Neural cell (in vitro differentiated cells): ENCODE results near the gene LMF2. TPM values are rescaled to one million over a fixed set of nuclear protein-coding genes. Genes with fewer than 3 reads are reported as not detected.

Experiments used
- H2AFZ ChIP-seq: fragments of 200-600, 300-800 bp; sonication (generic), shearing (Covaris generic); 2 replicates; pipeline ENCODE4 v1.6.0; 2014; ENCODE audit warnings: low read depth, mild to moderate bottlenecking, antibody characterized with exemption, low read length, moderate library complexity
- H3F3A ChIP-seq: fragments of 200-600 bp; shearing (Covaris generic); 2 replicates; pipeline ENCODE4 v1.6.1; 2016; ENCODE audit warnings: mild to moderate bottlenecking, moderate library complexity, mixed read lengths, antibody characterized with exemption, low read length; ENCODE audit not compliant: insufficient read depth, poor library complexity, severe bottlenecking
- H3K27ac ChIP-seq: fragments of 200-600, 300-800 bp; sonication (generic), shearing (Covaris generic); 2 replicates; pipeline ENCODE4 v1.5.1; 2014; ENCODE audit warnings: mild to moderate bottlenecking, low read length, moderate library complexity
- H3K27me3 ChIP-seq: fragments of 300-800, 200-600 bp; sonication (generic), shearing (Covaris generic); 2 replicates; pipeline ENCODE4 v1.6.0; 2014; ENCODE audit warnings: mild to moderate bottlenecking, low read depth, low read length, moderate library complexity; ENCODE audit not compliant: insufficient read depth
- H3K36me3 ChIP-seq: fragments of 300-800, 200-600 bp; sonication (generic), shearing (Covaris generic); 2 replicates; pipeline ENCODE4 v1.5.1; 2014; ENCODE audit warnings: mild to moderate bottlenecking, antibody characterized with exemption, low read length, moderate library complexity; ENCODE audit not compliant: insufficient read depth
- H3K4me2 ChIP-seq: fragments of 300-800, 200-600 bp; sonication (generic), shearing (Covaris generic); 2 replicates; pipeline ENCODE4 v1.6.0; 2014; ENCODE audit warnings: mild to moderate bottlenecking, low read length
- H3K4me3 ChIP-seq: fragments of 300-800, 200-600 bp; sonication (generic), shearing (Covaris generic); 2 replicates; pipeline ENCODE4 v1.5.1; 2014; ENCODE audit warnings: mild to moderate bottlenecking, low read length, moderate library complexity
- H3K79me2 ChIP-seq: fragments of 200-600 bp; shearing (Covaris generic); replicated peaks from 2 replicates; pipeline ENCODE4 v1.6.0; 2014; ENCODE audit warnings: mild to moderate bottlenecking, low read length, moderate library complexity; ENCODE audit not compliant: insufficient read depth
- H3K9ac ChIP-seq: fragments of 300-800, 200-600 bp; sonication (generic), shearing (Covaris generic); 2 replicates; pipeline ENCODE4 v1.6.1; 2016; ENCODE audit warnings: mild to moderate bottlenecking, low read length, mixed read lengths
- H3K9me2 ChIP-seq: fragments of 200-600 bp; shearing (Covaris generic); 2 replicates; pipeline ENCODE4 v1.6.1; 2016; ENCODE audit warnings: mild to moderate bottlenecking, low read length, mixed read lengths; ENCODE audit not compliant: insufficient read depth
- H3K9me3 ChIP-seq: fragments of 200-600, 300-800 bp; sonication (generic), shearing (Covaris generic); 2 replicates; pipeline ENCODE4 v1.6.1; 2016; ENCODE audit warnings: mild to moderate bottlenecking, mixed run types, low read length, moderate library complexity, mixed read lengths
- H4K20me1 ChIP-seq: fragments of 200-600 bp; shearing (Covaris generic); 2 replicates; pipeline ENCODE4 v1.6.1; 2016; ENCODE audit warnings: mild to moderate bottlenecking, mixed run types; ENCODE audit not compliant: insufficient read depth
- CTCF ChIP-seq: fragments of 450-650 bp; IDR thresholded peaks from 2 replicates; pipeline ENCODE4 v1.5.1; 2014; ENCODE audit warnings: antibody characterized with exemption, mild to moderate bottlenecking, moderate library complexity; ENCODE audit not compliant: poor library complexity, severe bottlenecking
- EP300 ChIP-seq: fragments of 450-650 bp; conservative IDR thresholded peaks from 2 replicates; pipeline ENCODE4 v1.6.1; 2014; ENCODE audit warnings: antibody characterized with exemption, mild to moderate bottlenecking, moderate library complexity; ENCODE audit not compliant: poor library complexity, severe bottlenecking
- EZH2 ChIP-seq: fragments of 200-600, 300-800 bp; shearing (Covaris generic), sonication (generic); IDR thresholded peaks from 2 replicates; pipeline ENCODE4 v1.6.1; 2014; ENCODE audit warnings: antibody characterized with exemption, low read length, borderline replicate concordance, mild to moderate bottlenecking; ENCODE audit not compliant: insufficient read depth, poor library complexity, severe bottlenecking
- MXI1 ChIP-seq: fragments of 450-650 bp; conservative IDR thresholded peaks from 2 replicates; pipeline ENCODE4 v1.6.1; 2014; ENCODE audit warnings: antibody characterized with exemption, mild to moderate bottlenecking; ENCODE audit not compliant: poor library complexity, severe bottlenecking
- POLR2AphosphoS5 ChIP-seq: IDR thresholded peaks from 2 replicates; pipeline ENCODE4 v1.6.1; 2012
- RAD21 ChIP-seq: fragments of 450-650 bp; conservative IDR thresholded peaks from 2 replicates; pipeline ENCODE4 v1.6.1; 2014; ENCODE audit warnings: antibody characterized with exemption, mild to moderate bottlenecking, moderate library complexity
- SMC3 ChIP-seq: fragments of 450-650 bp; conservative IDR thresholded peaks from 2 replicates; pipeline ENCODE4 v1.6.1; 2014; ENCODE audit warnings: antibody characterized with exemption, mild to moderate bottlenecking, moderate library complexity; ENCODE audit not compliant: poor library complexity
- TAF1 ChIP-seq: IDR thresholded peaks from 2 replicates; pipeline ENCODE4 v1.6.1; 2012; ENCODE audit warnings: low read depth
- polyA plus RNA-seq: library from polyadenylated mRNA; depleted of rRNA; stranded (reverse); fragments of >200 nt; gene quantifications from 2 replicates; pipeline ENCODE4 v1.2.3, GENCODE V29; 2014
- TF ChIP-seq, protein P1 (sequence below): IDR thresholded peaks from 2 replicates; pipeline ENCODE4 v1.6.1; 2012; ENCODE audit warnings: borderline replicate concordance

Gene LMF2
- polyA plus RNA-seq, 1 donor from 2014 or later = 76.5 TPM

DNA sequence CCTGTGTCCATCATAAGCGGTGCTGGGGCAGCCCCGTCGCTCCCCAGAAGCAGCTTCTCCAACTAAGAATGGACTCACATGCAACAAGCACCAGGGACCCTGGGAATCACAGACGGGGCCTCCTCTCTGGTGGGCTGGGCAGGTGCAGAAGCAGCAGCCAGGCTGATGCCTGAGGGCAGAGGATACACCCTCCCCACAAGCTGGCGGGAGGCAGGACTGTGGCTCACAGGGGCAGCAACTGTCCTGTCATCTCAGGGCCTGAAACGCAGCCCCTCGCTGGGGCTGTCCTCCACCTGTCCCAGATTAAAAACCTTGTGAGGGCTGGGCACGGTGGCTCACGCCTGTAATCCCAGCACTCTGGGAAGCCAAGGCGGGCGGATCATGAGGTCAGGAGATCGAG lies 29.6 kb downstream of the LMF2 start:
- Histone ChIP-seq H2AFZ (no peak overlapping the region), H3K9me2 (no peaks in the 10 kb centered on the region), H3K4me2 (no peak overlapping the region), H3K9me3 (no peaks in the 10 kb centered on the region), H3F3A (no peaks in the 10 kb centered on the region), H3K36me3 (no peaks in the 10 kb centered on the region), H3K27me3 (peaks cover 32% of the 10 kb centered on the region), H3K9ac (no peak overlapping the region), H3K4me3 (no peak overlapping the region), H4K20me1 (peaks cover 8% of the 10 kb centered on the region), H3K79me2 (peaks cover 13% of the 10 kb centered on the region), H3K27ac (no peak overlapping the region)
- TF ChIP-seq SMC3 (no peak), CTCF (no peak), EP300 (no peak)

GRCh38 chr22:50476868-50477267 lies 30.6 kb downstream of the LMF2 start:
- Histone ChIP-seq H3K27ac (no peak overlapping the region), H3K4me3 (no peak overlapping the region), H3K79me2 (peaks cover 24% of the 10 kb centered on the region), H3F3A (no peaks in the 10 kb centered on the region), H4K20me1 (peaks cover 15% of the 10 kb centered on the region), H2AFZ (no peak overlapping the region), H3K27me3 (peaks cover 21% of the 10 kb centered on the region), H3K9ac (no peak overlapping the region), H3K36me3 (no peaks in the 10 kb centered on the region), H3K4me2 (no peak overlapping the region), H3K9me3 (no peaks in the 10 kb centered on the region), H3K9me2 (no peaks in the 10 kb centered on the region)
- no peak for TF ChIP-seq TAF1

DNA sequence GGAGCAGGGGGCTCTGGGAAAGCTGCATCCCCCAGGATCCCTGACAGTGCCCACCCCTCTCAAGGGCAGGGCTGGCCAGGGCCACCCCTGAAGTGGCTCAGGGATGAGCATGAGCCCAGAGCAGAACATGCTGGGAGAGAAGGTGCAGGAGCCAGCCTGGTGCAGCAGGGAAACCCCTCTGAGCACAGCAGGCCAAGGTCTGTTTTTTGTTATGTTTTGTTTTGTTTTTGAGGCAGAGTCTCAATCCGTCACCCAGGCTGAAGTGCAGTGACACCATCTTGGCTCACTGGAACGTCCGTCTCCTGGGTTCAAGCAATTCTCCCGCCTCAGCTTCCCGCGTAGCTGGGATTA lies 31.9 kb downstream of the LMF2 start:
- Histone ChIP-seq H3K36me3 (no peaks in the 10 kb centered on the region), H4K20me1 (peaks cover 28% of the 10 kb centered on the region), H3K79me2 (peaks cover 31% of the 10 kb centered on the region), H3K27me3 (peaks cover 11% of the 10 kb centered on the region), H3K9me2 (no peaks in the 10 kb centered on the region), H3K9me3 (no peaks in the 10 kb centered on the region), H3K4me3 (peak overlapping the region; percentile 81), H3K4me2 (peak overlapping the region; percentile 86), H3K27ac (peak overlapping the region; percentile 61), H3F3A (no peaks in the 10 kb centered on the region), H3K9ac (peak overlapping the region; percentile 84), H2AFZ (peak overlapping the region; percentile 79)
- TF ChIP-seq MXI1 (no peak), CTCF (no peak), POLR2AphosphoS5 (no peak), EP300 (no peak), RAD21 (no peak), SMC3 (no peak), EZH2 (no peak), TAF1 (no peak)
- TF ChIP-seq, protein P1, sequence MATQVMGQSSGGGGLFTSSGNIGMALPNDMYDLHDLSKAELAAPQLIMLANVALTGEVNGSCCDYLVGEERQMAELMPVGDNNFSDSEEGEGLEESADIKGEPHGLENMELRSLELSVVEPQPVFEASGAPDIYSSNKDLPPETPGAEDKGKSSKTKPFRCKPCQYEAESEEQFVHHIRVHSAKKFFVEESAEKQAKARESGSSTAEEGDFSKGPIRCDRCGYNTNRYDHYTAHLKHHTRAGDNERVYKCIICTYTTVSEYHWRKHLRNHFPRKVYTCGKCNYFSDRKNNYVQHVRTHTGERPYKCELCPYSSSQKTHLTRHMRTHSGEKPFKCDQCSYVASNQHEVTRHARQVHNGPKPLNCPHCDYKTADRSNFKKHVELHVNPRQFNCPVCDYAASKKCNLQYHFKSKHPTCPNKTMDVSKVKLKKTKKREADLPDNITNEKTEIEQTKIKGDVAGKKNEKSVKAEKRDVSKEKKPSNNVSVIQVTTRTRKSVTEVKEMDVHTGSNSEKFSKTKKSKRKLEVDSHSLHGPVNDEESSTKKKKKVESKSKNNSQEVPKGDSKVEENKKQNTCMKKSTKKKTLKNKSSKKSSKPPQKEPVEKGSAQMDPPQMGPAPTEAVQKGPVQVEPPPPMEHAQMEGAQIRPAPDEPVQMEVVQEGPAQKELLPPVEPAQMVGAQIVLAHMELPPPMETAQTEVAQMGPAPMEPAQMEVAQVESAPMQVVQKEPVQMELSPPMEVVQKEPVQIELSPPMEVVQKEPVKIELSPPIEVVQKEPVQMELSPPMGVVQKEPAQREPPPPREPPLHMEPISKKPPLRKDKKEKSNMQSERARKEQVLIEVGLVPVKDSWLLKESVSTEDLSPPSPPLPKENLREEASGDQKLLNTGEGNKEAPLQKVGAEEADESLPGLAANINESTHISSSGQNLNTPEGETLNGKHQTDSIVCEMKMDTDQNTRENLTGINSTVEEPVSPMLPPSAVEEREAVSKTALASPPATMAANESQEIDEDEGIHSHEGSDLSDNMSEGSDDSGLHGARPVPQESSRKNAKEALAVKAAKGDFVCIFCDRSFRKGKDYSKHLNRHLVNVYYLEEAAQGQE = no peak
